B cell (primary cell): ENCODE measurements around the gene LURAP1L. TPM values are rescaled to one million over a fixed set of nuclear protein-coding genes. Genes with fewer than 3 reads are reported as not detected.

Source experiments
- ATAC-seq: fragments of 200-7000 bp; cut with Tn5 transposase; one replicate; pipeline ENCODE4 v1.10.0; 2021; ENCODE audit warnings: low read depth, mild to moderate bottlenecking, moderate number of reproducible peaks, moderate library complexity
- CTCF ChIA-PET: fragments of 350-600 bp; sonication (Branson Sonifier 250); formaldehyde crosslinking; loops from one replicate; lab custom pipeline; 2021; ENCODE audit warnings: antibody characterized with exemption, inconsistent platforms; lab: Charles Lee
- POLR2A ChIA-PET: fragments of 350-600 bp; sonication (Branson Sonifier 250); formaldehyde crosslinking; loops from one replicate; lab custom pipeline; 2021; ENCODE audit warnings: antibody characterized with exemption; lab: Charles Lee
- DNase-seq: peaks from one replicate; pipeline ENCODE4 v3.0.0; 2013
- H2AFZ ChIP-seq: 2 replicates; pipeline ENCODE4 v1.6.1; 2012; ENCODE audit warnings: mild to moderate bottlenecking, low read depth, low read length; ENCODE audit not compliant: insufficient read depth, poor library complexity, severe bottlenecking
- H3K27ac ChIP-seq, 2 donors: 1 replicate in 1 of 2; 2 replicates in 1 of 2; pipeline ENCODE4 v1.5.1; 2012 to 2013; ENCODE audit warnings: low read length in 2 of 2, mild to moderate bottlenecking in 2 of 2, moderate library complexity in 1 of 2
- H3K27me3 ChIP-seq, 4 experiments: fragments of 200-600 bp in 1 of 4; sonication (generic) in 1 of 4; replicated peaks in 1 of 4; 1 replicate in 2 of 4; 2 replicates in 2 of 4; pipeline versions ENCODE4 v1.6.1 to v1.7.0; 2013 to 2016; ENCODE audit warnings: low read length in 3 of 4, mild to moderate bottlenecking in 2 of 4, mixed read lengths in 1 of 4, moderate library complexity in 1 of 4; ENCODE audit not compliant: insufficient read depth in 4 of 4, control insufficient read depth in 3 of 4; ENCODE audit errors: control extremely low read depth in 1 of 4
- H3K36me3 ChIP-seq, 2 experiments: replicated peaks in 1 of 2; 1 replicate in 1 of 2; 2 replicates in 1 of 2; pipeline versions ENCODE4 v1.6.1 to v1.7.1; 2013; ENCODE audit warnings: low read length in 1 of 2; ENCODE audit not compliant: insufficient read depth in 2 of 2, control insufficient read depth in 1 of 2; ENCODE audit errors: control extremely low read depth in 1 of 2, extremely low read depth in 1 of 2
- H3K4me1 ChIP-seq, 2 donors: fragments of 200-600 bp in 1 of 2; sonication (generic) in 1 of 2; 1 replicate in 1 of 2; 2 replicates in 1 of 2; pipeline versions ENCODE4 v1.5.1 to v1.6.1; 2013 to 2017; ENCODE audit warnings: low read length in 2 of 2; ENCODE audit not compliant: control insufficient read depth in 2 of 2, insufficient read depth in 2 of 2
- H3K4me2 ChIP-seq: replicated peaks from 2 replicates; pipeline ENCODE3; 2012; ENCODE audit warnings: mild to moderate bottlenecking, low read depth, low read length; ENCODE audit not compliant: poor library complexity, severe bottlenecking
- H3K4me3 ChIP-seq, 5 experiments: fragments of 200-600 bp in 1 of 5; sonication (generic) in 1 of 5; 1 replicate in 3 of 5; 2 replicates in 2 of 5; pipeline versions ENCODE4 v1.5.1 to v1.7.0; 2011 to 2016; ENCODE audit warnings: low read length in 4 of 5, mild to moderate bottlenecking in 4 of 5, low read depth in 2 of 5, control low read depth in 1 of 5, moderate library complexity in 1 of 5; ENCODE audit not compliant: insufficient read depth in 1 of 5; ENCODE audit errors: control extremely low read depth in 1 of 5, extremely low read depth in 1 of 5
- H3K79me2 ChIP-seq: fragments of 200-600 bp; sonication (generic); one replicate; pipeline ENCODE4 v1.6.0; 2016; ENCODE audit warnings: low read length; ENCODE audit not compliant: control insufficient read depth, insufficient read depth
- H3K9ac ChIP-seq: fragments of 200-600 bp; sonication (generic); 2 replicates; pipeline ENCODE4 v1.6.1; 2017; ENCODE audit warnings: mild to moderate bottlenecking, low read length, moderate library complexity
- H3K9me3 ChIP-seq, 3 donors: one replicate each; pipeline versions ENCODE4 v1.6.1 to v1.7.1; 2013; ENCODE audit warnings: low read length in 2 of 3; ENCODE audit not compliant: control insufficient read depth in 2 of 3, insufficient read depth in 1 of 3; ENCODE audit errors: control extremely low read depth in 1 of 3
- H4K20me1 ChIP-seq: 2 replicates; pipeline ENCODE4 v1.6.0; 2012; ENCODE audit warnings: mild to moderate bottlenecking, low read length; ENCODE audit not compliant: insufficient read depth, control insufficient read depth, poor library complexity, severe bottlenecking
- H3K27ac Mint-ChIP-seq: one replicate; pipeline ENCODE4 v1.8.0; 2021; ENCODE audit warnings: mixed read lengths
- H3K27me3 Mint-ChIP-seq: one replicate; pipeline ENCODE4 v1.8.0; 2021; ENCODE audit warnings: mixed read lengths
- H3K4me1 Mint-ChIP-seq: one replicate; pipeline ENCODE4 v1.8.0; 2021; ENCODE audit warnings: mixed read lengths
- H3K4me3 Mint-ChIP-seq: one replicate; pipeline ENCODE4 v1.8.0; 2021; ENCODE audit warnings: mixed read lengths
- H3K9me3 Mint-ChIP-seq: one replicate; pipeline ENCODE4 v1.8.0; 2022; ENCODE audit warnings: mixed read lengths; ENCODE audit not compliant: insufficient read depth
- EZH2 ChIP-seq: IDR thresholded peaks from 2 replicates; pipeline ENCODE4 v1.6.1; 2012; ENCODE audit warnings: borderline replicate concordance, low read depth, mild to moderate bottlenecking, moderate library complexity, low read length; ENCODE audit not compliant: insufficient read depth, poor library complexity, severe bottlenecking
- WGBS: methylation state at CpG from one replicate; pipeline ENCODE4 v1.1.5; 2013; ENCODE audit warnings: missing lambda C conversion rate; ENCODE audit not compliant: insufficient coverage; 5-methylcytosine and 5-hydroxymethylcytosine counted together
- intact Hi-C: fragments of 100-400 bp; cut with micrococcal nuclease; formaldehyde crosslinking; loops from one replicate; pipeline ENCODE4 v1.10.0; 2022
- polyA plus RNA-seq: library from polyadenylated mRNA; depleted of rRNA; stranded (reverse); fragments of >200 nt; gene quantifications from 2 replicates; pipeline ENCODE4 v1.2.3, GENCODE V29; 2012
- total RNA-seq, 2 donors: library from RNA; stranded (reverse); fragments of 120-200 nt in 1 of 2; gene quantifications; 1 replicate in 1 of 2; 2 replicates in 1 of 2; pipeline versions ENCODE4 v1.2.3 to v1.2.4, GENCODE V29; 2013 to 2022
- TF ChIP-seq, protein P1 (sequence below): fragments of 200-600 bp; IDR thresholded peaks from one replicate; pipeline ENCODE4 v1.8.0; 2022; ENCODE audit warnings: antibody characterized with exemption, mild to moderate bottlenecking

The LURAP1L gene
- total and polyA plus RNA-seq, 2 donors (not counting 1 experiment from before 2014, with no cell fraction given) = not detected

DNA sequence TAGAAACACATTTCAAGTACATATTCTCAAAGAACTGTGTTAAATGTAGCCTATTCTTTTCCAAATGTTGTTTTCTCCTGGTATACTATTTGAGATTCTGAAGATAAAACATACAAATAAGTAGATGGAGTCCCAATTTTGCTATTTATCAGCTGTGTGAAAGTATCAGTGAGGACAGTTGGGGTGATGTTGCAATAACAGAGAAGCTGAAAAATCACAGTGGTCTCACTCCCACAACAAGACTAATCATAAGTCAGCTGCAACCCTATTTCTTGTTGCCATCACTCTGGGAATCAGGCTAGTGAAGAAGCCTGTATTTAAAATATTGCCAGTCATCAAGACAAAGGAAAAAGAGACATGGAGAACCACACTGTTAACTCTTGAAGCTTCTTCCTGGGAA lies 25.9 kb upstream of the LURAP1L start:
- Mint-ChIP-seq H3K4me1 (no peaks in the 10 kb centered on the region), H3K27me3 (no peaks in the 10 kb centered on the region), H3K27ac (no peak overlapping the region), H3K4me3 (no peak overlapping the region), H3K9me3 (peaks cover 2% of the 10 kb centered on the region)
- no peak for ATAC-seq
- Histone ChIP-seq H2AFZ (no peak overlapping the region), H3K4me2 (no peak overlapping the region), H3K9me3 (no peaks in the 10 kb centered on the region), H3K27ac (no peak overlapping the region), H3K9ac (no peak overlapping the region), H4K20me1 (no peaks in the 10 kb centered on the region), H3K4me3 (no peak overlapping the region), H3K79me2 (no peaks in the 10 kb centered on the region), H3K27me3 (no peaks in the 10 kb centered on the region), H3K36me3 (no peaks in the 10 kb centered on the region), H3K4me1 (no peaks in the 10 kb centered on the region)
- ChIA-PET CTCF (no interaction called here), POLR2A (no interaction called here)
- DNase-seq = no peak
- intact Hi-C loops = no loop called here
- TF ChIP-seq, protein P1, sequence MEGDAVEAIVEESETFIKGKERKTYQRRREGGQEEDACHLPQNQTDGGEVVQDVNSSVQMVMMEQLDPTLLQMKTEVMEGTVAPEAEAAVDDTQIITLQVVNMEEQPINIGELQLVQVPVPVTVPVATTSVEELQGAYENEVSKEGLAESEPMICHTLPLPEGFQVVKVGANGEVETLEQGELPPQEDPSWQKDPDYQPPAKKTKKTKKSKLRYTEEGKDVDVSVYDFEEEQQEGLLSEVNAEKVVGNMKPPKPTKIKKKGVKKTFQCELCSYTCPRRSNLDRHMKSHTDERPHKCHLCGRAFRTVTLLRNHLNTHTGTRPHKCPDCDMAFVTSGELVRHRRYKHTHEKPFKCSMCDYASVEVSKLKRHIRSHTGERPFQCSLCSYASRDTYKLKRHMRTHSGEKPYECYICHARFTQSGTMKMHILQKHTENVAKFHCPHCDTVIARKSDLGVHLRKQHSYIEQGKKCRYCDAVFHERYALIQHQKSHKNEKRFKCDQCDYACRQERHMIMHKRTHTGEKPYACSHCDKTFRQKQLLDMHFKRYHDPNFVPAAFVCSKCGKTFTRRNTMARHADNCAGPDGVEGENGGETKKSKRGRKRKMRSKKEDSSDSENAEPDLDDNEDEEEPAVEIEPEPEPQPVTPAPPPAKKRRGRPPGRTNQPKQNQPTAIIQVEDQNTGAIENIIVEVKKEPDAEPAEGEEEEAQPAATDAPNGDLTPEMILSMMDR = no peak
- no peak for TF ChIP-seq EZH2

- Histone ChIP-seq H3K4me2 (no peak overlapping the region), H3K27ac (no peak overlapping the region), H3K9ac (no peak overlapping the region), H2AFZ (no peak overlapping the region), H3K4me1 (no peaks in the 10 kb centered on the region), H4K20me1 (no peaks in the 10 kb centered on the region), H3K79me2 (no peaks in the 10 kb centered on the region), H3K4me3 (no peak overlapping the region), H3K9me3 (no peaks in the 10 kb centered on the region), H3K36me3 (no peaks in the 10 kb centered on the region), H3K27me3 (no peaks in the 10 kb centered on the region)
- no peaks in the 10 kb centered on the region for H3K27me3 Mint-ChIP-seq
- DNase-seq (no peak), ATAC-seq (no peak)
- H3K9me3 Mint-ChIP-seq = no peaks in the 10 kb centered on the region
- intact Hi-C loops = no loop called here
- no peaks in the 10 kb centered on the region for H3K4me1 Mint-ChIP-seq
- POLR2A ChIA-PET = no interaction called here
- CTCF ChIA-PET = no interaction called here
- H3K27ac Mint-ChIP-seq = no peak overlapping the region
- no peak overlapping the region for H3K4me3 Mint-ChIP-seq
- no peak for TF ChIP-seq EZH2
- TF ChIP-seq, protein P1 = no peak
- no CpG with 5 or more reads among the region's 3 CpGs for WGBS
Observed at GRCh38 chr9:12753931-12754330, 20.9 kb upstream of the LURAP1L start.
